Heart left ventricle (tissue), 13 donors: ENCODE measurements around the gene MGLL.

ENCODE experiments used
- POLR2A ChIP-seq, 2 donors: fragments of 450-650 bp; IDR thresholded peaks; one replicate each; pipeline ENCODE4 v1.6.1; 2017; ENCODE audit warnings: antibody characterized with exemption in 2 of 2, mild to moderate bottlenecking in 2 of 2, moderate library complexity in 2 of 2
- TF ChIP-seq, protein P1 (sequence below), 12 donors: fragments of 200-600 bp; sonication (generic) in 4 of 12; IDR thresholded peaks; one replicate each; pipeline versions ENCODE4 v1.5.0 to v1.8.0; 2018 to 2022; ENCODE audit warnings: antibody characterized with exemption in 12 of 12, mild to moderate bottlenecking in 5 of 12
- donor health status: ischemic (EF 13 %, LVEDD 7.1; RV severe dilation, severe dysfunction).
- donor health status: DM: no; HTN: yes; CAD: no.
- donor health status: DM: no; HTN: no; CAD: no.
- donor health status: ischemic (EF 25% LVEDD 6.9; RV normal size, moderate dysfunction).
- donor health status: ischemic (EF 25% LVEDD 5.7; RV mildly dilated, moderate dysfunction).
- donor health status: ischemic (EF 35%, LVEDD 5.7; RV mildly dilated, moderate dysfunction).
- donor health status: nonischemic (EF 11% LVEDD 7.7; RV severe dilation, severe dysfunction).
- donor health status: DM: yes; HTN: yes; CAD: no.
- donor health status: PGD.
- donor health status: ischemic (EF 29% LVEDD 5.4; RV normal size, mild dysfunction).
- donor health status: nonischemic (EF 23%, LVEDD 6.1; RV moderate dilation, normal function).

DNA sequence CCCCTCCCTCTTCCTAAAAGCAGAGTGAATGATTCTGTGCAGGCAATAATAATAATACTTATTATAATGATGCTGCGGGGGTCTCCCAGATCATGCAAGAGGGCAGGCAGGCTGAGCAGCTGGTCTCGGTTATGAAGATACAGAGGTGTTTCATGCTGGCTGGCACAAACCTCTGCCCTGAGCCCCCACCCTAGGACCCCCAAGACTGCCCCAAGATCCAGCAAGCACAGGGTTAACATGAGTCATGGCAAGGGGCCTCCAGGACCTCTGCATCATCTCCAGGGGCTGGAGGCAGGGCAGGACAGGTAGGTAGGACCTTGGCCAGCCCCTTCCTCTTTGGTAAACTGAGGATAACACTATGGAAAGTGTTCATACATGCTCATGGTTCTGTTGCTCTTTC is 2.7 kb downstream of the MGLL start:
- TF ChIP-seq, protein P1, sequence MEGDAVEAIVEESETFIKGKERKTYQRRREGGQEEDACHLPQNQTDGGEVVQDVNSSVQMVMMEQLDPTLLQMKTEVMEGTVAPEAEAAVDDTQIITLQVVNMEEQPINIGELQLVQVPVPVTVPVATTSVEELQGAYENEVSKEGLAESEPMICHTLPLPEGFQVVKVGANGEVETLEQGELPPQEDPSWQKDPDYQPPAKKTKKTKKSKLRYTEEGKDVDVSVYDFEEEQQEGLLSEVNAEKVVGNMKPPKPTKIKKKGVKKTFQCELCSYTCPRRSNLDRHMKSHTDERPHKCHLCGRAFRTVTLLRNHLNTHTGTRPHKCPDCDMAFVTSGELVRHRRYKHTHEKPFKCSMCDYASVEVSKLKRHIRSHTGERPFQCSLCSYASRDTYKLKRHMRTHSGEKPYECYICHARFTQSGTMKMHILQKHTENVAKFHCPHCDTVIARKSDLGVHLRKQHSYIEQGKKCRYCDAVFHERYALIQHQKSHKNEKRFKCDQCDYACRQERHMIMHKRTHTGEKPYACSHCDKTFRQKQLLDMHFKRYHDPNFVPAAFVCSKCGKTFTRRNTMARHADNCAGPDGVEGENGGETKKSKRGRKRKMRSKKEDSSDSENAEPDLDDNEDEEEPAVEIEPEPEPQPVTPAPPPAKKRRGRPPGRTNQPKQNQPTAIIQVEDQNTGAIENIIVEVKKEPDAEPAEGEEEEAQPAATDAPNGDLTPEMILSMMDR (IDR thresholded peaks at IDR 0.05), result no peak
- no peak for TF ChIP-seq POLR2A (IDR thresholded peaks at IDR 0.05)
